Esophagus muscularis mucosa (tissue), 4 donors: ENCODE data around the gene CIZ1. TPM values are rescaled to one million over a fixed set of nuclear protein-coding genes. Genes with fewer than 3 reads are reported as not detected.
"Not testable (repeated sequence)": the region's sequence is repeated elsewhere in the genome, so short reads cannot be mapped to it uniquely, and the experiment has no call there.

Experiments used
- DNase-seq: peaks from one replicate; pipeline ENCODE4 v3.0.0-alpha.2; 2017; ENCODE audit errors: extremely low spot score
- H3K27ac ChIP-seq, 4 donors: fragments of 200-600 bp; sonication (generic); replicated peaks in 1 of 4; 1 replicate in 3 of 4; 2 replicates in 1 of 4; pipeline ENCODE4 v1.5.1; 2016 to 2019; ENCODE audit warnings: mild to moderate bottlenecking in 1 of 4
- H3K27me3 ChIP-seq, 4 donors: fragments of 200-600 bp; sonication (generic); one replicate each; pipeline versions ENCODE4 v1.5.1 to v1.6.0; 2016 to 2019
- H3K36me3 ChIP-seq, 4 donors: fragments of 200-600 bp; sonication (generic); one replicate each; pipeline ENCODE4 v1.5.1; 2016 to 2019
- H3K4me1 ChIP-seq, 4 donors: fragments of 200-600 bp; sonication (generic); one replicate each; pipeline ENCODE4 v1.5.1; 2016 to 2019
- H3K4me3 ChIP-seq, 4 donors: fragments of 200-600 bp; sonication (generic); 1 replicate in 2 of 4; 2 replicates in 2 of 4; pipeline ENCODE4 v1.5.1; 2016 to 2019; ENCODE audit warnings: mild to moderate bottlenecking in 4 of 4, moderate library complexity in 1 of 4
- H3K9me3 ChIP-seq, 4 donors: fragments of 200-600 bp; sonication (generic); 1 replicate in 3 of 4; 2 replicates in 1 of 4; pipeline ENCODE4 v1.5.1; 2016 to 2019
- EP300 ChIP-seq: sonication (generic); formaldehyde crosslinking; IDR thresholded peaks from one replicate; pipeline ENCODE4 v1.6.1; 2017; ENCODE audit warnings: antibody characterized with exemption
- POLR2A ChIP-seq: fragments of 450-650 bp; IDR thresholded peaks from one replicate; pipeline ENCODE4 v1.6.1; 2017; ENCODE audit warnings: antibody characterized with exemption, moderate library complexity, mild to moderate bottlenecking, low read depth
- POLR2AphosphoS5 ChIP-seq, 2 donors: sonication (generic); formaldehyde crosslinking; IDR thresholded peaks; one replicate each; pipeline ENCODE4 v1.6.1; 2017; ENCODE audit warnings: antibody characterized with exemption in 2 of 2
- WGBS: methylation state at CpG from one replicate; pipeline ENCODE4 v1.1.5; 2018; 5-methylcytosine and 5-hydroxymethylcytosine counted together
- intact Hi-C: fragments of 100-400 bp; cut with DNase I; formaldehyde crosslinking; loops from one replicate; pipeline ENCODE4 v1.15.1; 2023
- total RNA-seq, 4 donors: library from RNA; depleted of rRNA; stranded (reverse); fragments of >200 nt; gene quantifications; one replicate each; pipeline versions ENCODE4 v1.1.0 to v1.2.1, GENCODE V29; 2016
- TF ChIP-seq, protein P1 (sequence below), 3 experiments: fragments of 200-600 bp in 2 of 3; fragments of 450-650 bp in 1 of 3; sonication (generic) in 2 of 3; IDR thresholded peaks; one replicate each; pipeline ENCODE4 v1.5.1; 2017 to 2019; ENCODE audit warnings: antibody characterized with exemption in 3 of 3, mild to moderate bottlenecking in 2 of 3, moderate library complexity in 1 of 3

The CIZ1 gene
- total RNA-seq, 4 donors from 2014 or later, result 57.5 to 110 (median 73.2) TPM

- H3K27ac ChIP-seq, intact Hi-C loops, H3K4me3 ChIP-seq, DNase-seq, H3K9me3 ChIP-seq, H3K36me3 ChIP-seq: not testable (repeated sequence)
- H3K4me1 ChIP-seq, result peaks cover 20 to 28% (median 26%) of the 10 kb centered on the region in 4 donors
- 45% methylated on average over 3 of the region's 7 CpGs for WGBS
- peaks cover 0 to 12% (median 0%) of the 10 kb centered on the region in 4 donors for H3K27me3 ChIP-seq
Measured at GRCh38 chr9:128130651-128131050, 60.7 kb downstream of the CIZ1 start.

DNA sequence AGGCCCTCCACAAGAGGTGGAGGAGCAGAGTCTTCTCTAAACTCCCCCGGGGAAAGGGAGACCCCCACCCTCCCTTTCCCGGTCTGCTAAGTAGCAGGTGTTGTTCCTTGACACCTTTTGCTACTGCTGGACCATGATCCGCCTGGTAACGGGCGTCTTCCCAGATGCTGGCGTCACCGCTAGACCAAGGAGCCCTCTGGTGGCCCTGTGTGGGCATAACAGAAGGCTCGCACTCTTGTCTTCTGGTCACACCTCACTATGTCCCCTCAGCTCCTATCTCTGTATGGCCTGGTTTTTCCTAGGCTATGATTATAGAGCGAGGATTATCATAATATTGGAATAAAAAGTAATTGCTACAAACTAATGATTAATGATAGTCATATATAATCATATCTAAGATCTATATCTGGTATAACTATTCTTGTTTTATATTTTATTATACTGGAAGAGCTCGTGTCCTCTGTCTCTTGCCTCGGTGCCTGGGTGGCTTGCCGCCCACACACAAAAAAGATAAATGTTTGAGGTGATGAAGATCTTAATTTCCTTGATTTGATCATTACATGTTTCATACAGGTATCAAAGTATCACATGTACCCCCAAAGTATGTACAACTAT lies 61.3 kb downstream of the CIZ1 start:
- 23% methylated on average over 12 of the region's 12 CpGs for WGBS
- DNase-seq, H3K4me3 ChIP-seq, intact Hi-C loops, H3K27ac ChIP-seq, H3K36me3 ChIP-seq, H3K9me3 ChIP-seq: not testable (repeated sequence)
- Histone ChIP-seq H3K27me3 (peaks cover 0 to 12% (median 0%) of the 10 kb centered on the region in 4 donors), H3K4me1 (peaks cover 26 to 33% (median 32%) of the 10 kb centered on the region in 4 donors)
- TF ChIP-seq, protein P1, sequence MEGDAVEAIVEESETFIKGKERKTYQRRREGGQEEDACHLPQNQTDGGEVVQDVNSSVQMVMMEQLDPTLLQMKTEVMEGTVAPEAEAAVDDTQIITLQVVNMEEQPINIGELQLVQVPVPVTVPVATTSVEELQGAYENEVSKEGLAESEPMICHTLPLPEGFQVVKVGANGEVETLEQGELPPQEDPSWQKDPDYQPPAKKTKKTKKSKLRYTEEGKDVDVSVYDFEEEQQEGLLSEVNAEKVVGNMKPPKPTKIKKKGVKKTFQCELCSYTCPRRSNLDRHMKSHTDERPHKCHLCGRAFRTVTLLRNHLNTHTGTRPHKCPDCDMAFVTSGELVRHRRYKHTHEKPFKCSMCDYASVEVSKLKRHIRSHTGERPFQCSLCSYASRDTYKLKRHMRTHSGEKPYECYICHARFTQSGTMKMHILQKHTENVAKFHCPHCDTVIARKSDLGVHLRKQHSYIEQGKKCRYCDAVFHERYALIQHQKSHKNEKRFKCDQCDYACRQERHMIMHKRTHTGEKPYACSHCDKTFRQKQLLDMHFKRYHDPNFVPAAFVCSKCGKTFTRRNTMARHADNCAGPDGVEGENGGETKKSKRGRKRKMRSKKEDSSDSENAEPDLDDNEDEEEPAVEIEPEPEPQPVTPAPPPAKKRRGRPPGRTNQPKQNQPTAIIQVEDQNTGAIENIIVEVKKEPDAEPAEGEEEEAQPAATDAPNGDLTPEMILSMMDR (IDR thresholded peaks at IDR 0.05), result peak; percentile 25 to 49 (median 40)

- Histone ChIP-seq H3K4me1 (peaks cover 29 to 39% (median 38%) of the 10 kb centered on the region in 4 donors), H3K36me3 (peaks cover 0 to 10% (median 6%) of the 10 kb centered on the region in 4 donors), H3K27ac (peak overlapping the region; percentile 90 to 98 (median 94)), H3K9me3 (no peaks in the 10 kb centered on the region), H3K4me3 (peak overlapping the region; percentile 77 to 99 (median 98)), H3K27me3 (peaks cover 0 to 12% (median 0%) of the 10 kb centered on the region in 4 donors)
- WGBS, result 66% methylated on average over 29 of the region's 29 CpGs
- no peak for DNase-seq
- TF ChIP-seq POLR2A (no peak), EP300 (no peak), POLR2AphosphoS5 (IDR thresholded peaks at IDR 0.05) (no peak)
- TF ChIP-seq, protein P1 (IDR thresholded peaks at IDR 0.05), result no peak
- intact Hi-C loops, result no loop called here
Measured at GRCh38 chr9:128128836-128129590, 62.4 kb downstream of the CIZ1 start.

DNA sequence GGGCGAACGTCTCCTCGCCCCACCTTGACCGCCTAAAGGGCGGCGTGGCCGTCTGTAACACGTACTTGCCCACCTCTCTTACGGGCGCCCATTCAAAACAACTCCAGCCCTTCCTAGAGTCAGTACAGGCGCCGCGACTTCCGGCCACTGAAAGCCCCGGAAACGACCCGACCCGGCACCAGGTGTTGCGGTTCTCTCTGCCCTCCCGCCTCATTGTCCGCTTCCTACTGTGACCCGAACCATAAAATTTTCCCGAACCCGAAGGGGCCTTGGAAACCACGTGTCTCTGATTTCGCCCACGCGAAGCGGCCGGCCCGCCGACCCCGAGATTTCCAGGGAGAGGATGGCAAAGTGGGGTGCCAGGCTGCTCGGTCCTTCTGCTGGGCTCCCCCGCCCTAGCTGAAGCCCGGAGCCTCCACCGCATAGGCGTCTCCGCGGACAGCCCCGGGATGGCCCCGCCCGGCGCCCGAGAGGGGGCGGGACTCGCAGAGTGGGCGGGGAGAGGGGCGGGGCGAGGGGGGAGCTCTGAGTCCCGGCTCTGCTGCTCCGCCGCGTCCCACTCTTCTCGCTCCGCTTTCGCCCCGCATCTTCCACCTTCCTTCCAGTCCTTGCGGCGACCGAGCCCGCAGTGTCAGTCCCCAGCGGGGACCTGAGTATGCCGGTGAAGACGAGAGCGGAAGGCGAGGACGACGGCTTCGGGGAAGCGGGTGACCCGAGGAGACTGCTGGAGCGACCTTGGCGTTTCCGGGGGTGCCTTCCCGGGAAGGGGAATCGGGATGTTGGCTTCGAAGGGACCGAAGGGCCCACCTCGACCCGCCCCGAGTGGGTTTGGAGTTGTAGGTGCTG lies 63.2 kb downstream of the CIZ1 start:
- Histone ChIP-seq H3K36me3 (peaks cover 3 to 18% (median 14%) of the 10 kb centered on the region in 4 donors), H3K4me3 (peak overlapping the region; percentile 77 to 99 (median 98)), H3K27me3 (peaks cover 0 to 12% (median 0%) of the 10 kb centered on the region in 4 donors), H3K27ac (peak overlapping the region; percentile 90 to 98 (median 94)), H3K9me3 (no peaks in the 10 kb centered on the region), H3K4me1 (peaks cover 29 to 39% (median 38%) of the 10 kb centered on the region in 4 donors)
- WGBS, result 0% methylated on average over 32 of the region's 82 CpGs
- intact Hi-C loops, result no loop called here
- TF ChIP-seq POLR2A, result peak; percentile 54
- TF ChIP-seq EP300, result no peak
- TF ChIP-seq POLR2AphosphoS5 (IDR thresholded peaks at IDR 0.05), result peak; percentile 46 to 73
- TF ChIP-seq, protein P1 (IDR thresholded peaks at IDR 0.05), result peak in 1 of 3 experiments; percentile 24
- DNase-seq, result peak; percentile 96
